Endothelial cell (in vitro differentiated cells): ENCODE data around the gene YPEL3. TPM values are rescaled to one million over a fixed set of nuclear protein-coding genes. Genes with fewer than 3 reads are reported as not detected.

ENCODE experiments used
- DNase-seq: peaks from one replicate; pipeline ENCODE4 v3.0.0; 2021; ENCODE audit warnings: low spot score
- H3K27ac Mint-ChIP-seq: one replicate; pipeline ENCODE4 v1.8.0; 2021; ENCODE audit warnings: mixed read lengths, inconsistent platforms; ENCODE audit not compliant: unreplicated experiment
- H3K27me3 Mint-ChIP-seq: one replicate; pipeline ENCODE4 v1.8.0; 2021; ENCODE audit warnings: mild to moderate bottlenecking, moderate library complexity, mixed read lengths, inconsistent platforms; ENCODE audit not compliant: unreplicated experiment
- H3K36me3 Mint-ChIP-seq: one replicate; pipeline ENCODE4 v1.8.0; 2021; ENCODE audit warnings: mild to moderate bottlenecking, low read depth, mixed read lengths, inconsistent platforms; ENCODE audit not compliant: unreplicated experiment
- H3K4me1 Mint-ChIP-seq: one replicate; pipeline ENCODE4 v1.8.0; 2021; ENCODE audit warnings: mild to moderate bottlenecking, mixed read lengths, inconsistent platforms; ENCODE audit not compliant: unreplicated experiment
- H3K4me3 Mint-ChIP-seq: one replicate; pipeline ENCODE4 v1.8.0; 2021; ENCODE audit warnings: mild to moderate bottlenecking, mixed read lengths, inconsistent platforms; ENCODE audit not compliant: unreplicated experiment
- H3K9me3 Mint-ChIP-seq: one replicate; pipeline ENCODE4 v1.8.0; 2021; ENCODE audit warnings: mixed read lengths, inconsistent platforms; ENCODE audit not compliant: unreplicated experiment
- CTCF ChIP-seq: fragments of 200-600 bp; sonication (generic); IDR thresholded peaks from one replicate; pipeline ENCODE4 v1.5.0; 2021; ENCODE audit warnings: antibody characterized with exemption; ENCODE audit not compliant: unreplicated experiment
- total RNA-seq: library from RNA; stranded (reverse); fragmentation: NEBNext Ultra II Directional; extraction: Animal tissue kit (Norgen Biotek cat#: 25700); gene quantifications from one replicate; pipeline ENCODE4 v1.2.1, GENCODE V29; 2021; ENCODE audit not compliant: unreplicated experiment

YPEL3 gene
- total RNA-seq, 1 donor from 2014 or later, result 45.9 TPM

- H3K27ac Mint-ChIP-seq, result no peak overlapping the region
- no peak overlapping the region for H3K4me3 Mint-ChIP-seq
- peaks cover 9% of the 10 kb centered on the region for H3K36me3 Mint-ChIP-seq
- H3K4me1 Mint-ChIP-seq, result peaks cover 16% of the 10 kb centered on the region
- peaks cover 12% of the 10 kb centered on the region for H3K27me3 Mint-ChIP-seq
- DNase-seq, result no peak
- no peak for TF ChIP-seq CTCF
- H3K9me3 Mint-ChIP-seq, result no peaks in the 10 kb centered on the region
Observed at GRCh38 chr16:30049871-30050270, 46.1 kb downstream of the YPEL3 start.

DNA sequence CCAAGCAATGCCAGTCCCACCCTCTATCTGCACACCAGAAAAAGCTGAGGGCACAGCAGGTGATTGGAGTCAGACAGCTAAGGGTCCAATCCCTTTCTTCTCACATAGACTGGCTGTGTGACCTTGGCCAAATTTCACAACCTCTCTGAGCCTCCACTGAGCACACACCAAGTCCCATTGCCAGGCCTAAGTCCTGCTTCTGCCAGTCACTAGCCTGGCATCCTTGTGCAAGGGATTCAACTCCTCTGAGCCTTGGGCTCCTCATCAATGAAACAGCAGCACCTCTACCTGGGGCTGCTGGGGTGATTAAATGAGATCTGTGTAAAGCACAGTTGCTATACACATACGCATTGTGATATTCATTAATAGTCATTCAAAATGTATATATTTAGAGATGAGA lies 49.4 kb downstream of the YPEL3 start:
- no peak for DNase-seq
- peaks cover 11% of the 10 kb centered on the region for H3K27me3 Mint-ChIP-seq
- H3K4me1 Mint-ChIP-seq, result peaks cover 5% of the 10 kb centered on the region
- no peak for TF ChIP-seq CTCF
- H3K27ac Mint-ChIP-seq, result no peak overlapping the region
- H3K9me3 Mint-ChIP-seq, result no peaks in the 10 kb centered on the region
- no peak overlapping the region for H3K4me3 Mint-ChIP-seq
- H3K36me3 Mint-ChIP-seq, result peaks cover 9% of the 10 kb centered on the region

GRCh38 chr16:30046178-30046577 lies 49.8 kb downstream of the YPEL3 start:
- no peak overlapping the region for H3K4me3 Mint-ChIP-seq
- H3K27me3 Mint-ChIP-seq, result peaks cover 9% of the 10 kb centered on the region
- peaks cover 9% of the 10 kb centered on the region for H3K36me3 Mint-ChIP-seq
- H3K9me3 Mint-ChIP-seq, result no peaks in the 10 kb centered on the region
- no peak overlapping the region for H3K27ac Mint-ChIP-seq
- no peak for DNase-seq
- TF ChIP-seq CTCF, result no peak
- peaks cover 4% of the 10 kb centered on the region for H3K4me1 Mint-ChIP-seq

Other genes starting within 250 kb of the YPEL3 start
- gene CDIPT, start 233.0 kb downstream of the YPEL3 start, total RNA-seq, result 85.0 TPM
- 34.2 TPM for gene SEZ6L2, start 196.7 kb downstream of the YPEL3 start, total RNA-seq
- gene ASPHD1, start 195.7 kb downstream of the YPEL3 start, total RNA-seq, result 3.0 TPM
- 25.8 TPM for gene KCTD13, start 170.0 kb downstream of the YPEL3 start, total RNA-seq
- 217 TPM for gene TMEM219, start 134.1 kb downstream of the YPEL3 start, total RNA-seq
- 178 TPM for gene TAOK2, start 122.3 kb downstream of the YPEL3 start, total RNA-seq
- 5.2 TPM for gene HIRIP3, start 100.6 kb downstream of the YPEL3 start, total RNA-seq
- gene INO80E, start 100.0 kb downstream of the YPEL3 start, total RNA-seq, result 94.4 TPM
- 7.4 TPM for gene DOC2A, start 85.2 kb downstream of the YPEL3 start, total RNA-seq
- gene C16orf92, start 73.0 kb downstream of the YPEL3 start, total RNA-seq, result not detected
- gene TLCD3B, start 64.9 kb downstream of the YPEL3 start, total RNA-seq, result 1.4 TPM
- 551 TPM for gene ALDOA, start 30.5 kb downstream of the YPEL3 start, total RNA-seq
- gene PPP4C, start 20.2 kb downstream of the YPEL3 start, total RNA-seq, result 191 TPM
- 2.6 TPM for gene TBX6, start 4.3 kb downstream of the YPEL3 start, total RNA-seq
- 9.3 TPM for gene GDPD3, start 17.3 kb upstream of the YPEL3 start, total RNA-seq
- 125 TPM for gene MAPK3, start 27.0 kb upstream of the YPEL3 start, total RNA-seq
- 24.9 TPM for gene CORO1A, start 87.4 kb upstream of the YPEL3 start, total RNA-seq
- gene BOLA2B, start 97.5 kb upstream of the YPEL3 start, total RNA-seq, result 70.6 TPM
- gene SLX1A, start 97.7 kb upstream of the YPEL3 start, total RNA-seq, result 61.0 TPM
- 17.9 TPM for gene SULT1A3, start 103.0 kb upstream of the YPEL3 start, total RNA-seq
- gene NPIPB13, start 152.3 kb upstream of the YPEL3 start, total RNA-seq, result 10.7 TPM